SU-DHL-6 (cell line): ENCODE results near the gene ZNF322.
"Not testable (repeated sequence)": the region's sequence is repeated elsewhere in the genome, so short reads cannot be mapped to it uniquely, and the experiment has no call there.

Source experiments
- EZH2phosphoT487 ChIP-seq: fragments of 200-600 bp; sonication (generic), shearing (Covaris generic); conservative IDR thresholded peaks from 2 replicates; pipeline ENCODE4 v1.6.1; 2018; ENCODE audit warnings: mild to moderate bottlenecking, antibody characterized with exemption, low read length, moderate library complexity, mixed read lengths
- TF ChIP-seq, protein P1 (sequence below): fragments of 200-600 bp; sonication (generic); IDR thresholded peaks from one replicate; pipeline ENCODE4 v1.5.1; 2017; ENCODE audit warnings: antibody characterized with exemption, mild to moderate bottlenecking, low read length, moderate library complexity; ENCODE audit not compliant: insufficient read depth, poor library complexity, severe bottlenecking

DNA sequence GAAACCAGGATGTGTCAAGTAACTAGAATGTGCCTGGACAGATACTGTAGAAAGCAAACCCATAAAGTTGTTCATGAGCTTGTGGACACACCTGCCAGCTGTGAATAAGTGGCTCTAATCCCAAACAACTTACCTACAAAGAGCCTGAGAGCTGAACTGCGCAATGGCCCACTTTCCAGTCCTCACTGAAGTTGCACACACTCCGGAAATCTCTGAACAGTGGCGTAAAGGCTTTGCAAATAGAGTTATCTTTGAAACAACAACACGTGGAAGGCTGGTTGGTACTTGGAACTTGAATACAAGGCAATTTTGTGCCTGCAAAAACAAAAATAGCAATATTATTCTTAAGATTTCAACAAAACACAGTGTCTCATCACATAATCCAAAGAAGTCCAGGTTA, 46.2 kb upstream of the ZNF322 start:
- TF ChIP-seq, protein P1, sequence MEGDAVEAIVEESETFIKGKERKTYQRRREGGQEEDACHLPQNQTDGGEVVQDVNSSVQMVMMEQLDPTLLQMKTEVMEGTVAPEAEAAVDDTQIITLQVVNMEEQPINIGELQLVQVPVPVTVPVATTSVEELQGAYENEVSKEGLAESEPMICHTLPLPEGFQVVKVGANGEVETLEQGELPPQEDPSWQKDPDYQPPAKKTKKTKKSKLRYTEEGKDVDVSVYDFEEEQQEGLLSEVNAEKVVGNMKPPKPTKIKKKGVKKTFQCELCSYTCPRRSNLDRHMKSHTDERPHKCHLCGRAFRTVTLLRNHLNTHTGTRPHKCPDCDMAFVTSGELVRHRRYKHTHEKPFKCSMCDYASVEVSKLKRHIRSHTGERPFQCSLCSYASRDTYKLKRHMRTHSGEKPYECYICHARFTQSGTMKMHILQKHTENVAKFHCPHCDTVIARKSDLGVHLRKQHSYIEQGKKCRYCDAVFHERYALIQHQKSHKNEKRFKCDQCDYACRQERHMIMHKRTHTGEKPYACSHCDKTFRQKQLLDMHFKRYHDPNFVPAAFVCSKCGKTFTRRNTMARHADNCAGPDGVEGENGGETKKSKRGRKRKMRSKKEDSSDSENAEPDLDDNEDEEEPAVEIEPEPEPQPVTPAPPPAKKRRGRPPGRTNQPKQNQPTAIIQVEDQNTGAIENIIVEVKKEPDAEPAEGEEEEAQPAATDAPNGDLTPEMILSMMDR = not testable (repeated sequence)
- TF ChIP-seq EZH2phosphoT487 = not testable (repeated sequence)
